ENCODE data around the gene GPR3. TPM values are rescaled to one million over a fixed set of nuclear protein-coding genes. Genes with fewer than 3 reads are reported as not detected.
A peak's percentile ranks its signal among the peaks of the same experiment; 100 is the strongest.

The GPR3 gene
- total RNA-seq, 4 donors from 2014 or later = not detected

DNA sequence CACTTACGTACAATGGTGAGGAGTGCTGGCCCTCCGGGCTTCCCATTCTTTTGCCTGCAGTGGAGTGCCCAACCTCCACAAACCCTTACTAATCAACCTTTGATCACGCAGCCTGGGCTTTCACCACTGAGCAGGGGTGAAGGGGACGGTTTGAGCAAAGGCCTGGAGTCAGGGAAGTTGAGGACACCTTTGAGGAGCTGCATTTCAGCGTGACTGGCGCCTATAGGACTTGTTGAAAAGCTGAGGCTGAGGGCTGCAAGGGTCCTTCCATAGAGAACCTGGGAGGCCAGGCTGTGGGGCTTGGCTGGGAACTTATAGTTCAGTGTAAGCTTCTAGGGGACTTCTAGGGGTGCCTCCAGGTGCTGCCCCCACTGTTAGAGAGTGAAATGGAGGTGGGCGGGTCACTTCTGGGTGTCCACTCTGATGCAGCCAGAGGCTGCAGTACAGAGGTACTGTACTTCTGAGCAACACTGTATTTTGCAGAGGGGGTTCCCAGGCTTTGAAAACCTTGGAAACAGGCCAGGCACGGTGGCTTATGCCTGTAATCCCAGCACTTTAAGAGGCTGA lies 40.8 kb upstream of the GPR3 start:
- TF ChIP-seq, protein P1, sequence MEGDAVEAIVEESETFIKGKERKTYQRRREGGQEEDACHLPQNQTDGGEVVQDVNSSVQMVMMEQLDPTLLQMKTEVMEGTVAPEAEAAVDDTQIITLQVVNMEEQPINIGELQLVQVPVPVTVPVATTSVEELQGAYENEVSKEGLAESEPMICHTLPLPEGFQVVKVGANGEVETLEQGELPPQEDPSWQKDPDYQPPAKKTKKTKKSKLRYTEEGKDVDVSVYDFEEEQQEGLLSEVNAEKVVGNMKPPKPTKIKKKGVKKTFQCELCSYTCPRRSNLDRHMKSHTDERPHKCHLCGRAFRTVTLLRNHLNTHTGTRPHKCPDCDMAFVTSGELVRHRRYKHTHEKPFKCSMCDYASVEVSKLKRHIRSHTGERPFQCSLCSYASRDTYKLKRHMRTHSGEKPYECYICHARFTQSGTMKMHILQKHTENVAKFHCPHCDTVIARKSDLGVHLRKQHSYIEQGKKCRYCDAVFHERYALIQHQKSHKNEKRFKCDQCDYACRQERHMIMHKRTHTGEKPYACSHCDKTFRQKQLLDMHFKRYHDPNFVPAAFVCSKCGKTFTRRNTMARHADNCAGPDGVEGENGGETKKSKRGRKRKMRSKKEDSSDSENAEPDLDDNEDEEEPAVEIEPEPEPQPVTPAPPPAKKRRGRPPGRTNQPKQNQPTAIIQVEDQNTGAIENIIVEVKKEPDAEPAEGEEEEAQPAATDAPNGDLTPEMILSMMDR (IDR thresholded peaks at IDR 0.05) = no peak
- no peak for TF ChIP-seq POLR2A (IDR thresholded peaks at IDR 0.05)
- Histone ChIP-seq H3K4me1 (peaks cover under 1 to 39% (median 4%) of the 10 kb centered on the region in 4 donors), H3K4me3 (peak overlapping the region in 2 of 4 donors; percentile 32 to 37), H3K27ac (no peak overlapping the region), H3K27me3 (no peaks in the 10 kb centered on the region), H3K9me3 (no peaks in the 10 kb centered on the region), H3K36me3 (peaks cover 0 to 17% (median 0%) of the 10 kb centered on the region in 3 donors)
- no peak for DNase-seq

DNA sequence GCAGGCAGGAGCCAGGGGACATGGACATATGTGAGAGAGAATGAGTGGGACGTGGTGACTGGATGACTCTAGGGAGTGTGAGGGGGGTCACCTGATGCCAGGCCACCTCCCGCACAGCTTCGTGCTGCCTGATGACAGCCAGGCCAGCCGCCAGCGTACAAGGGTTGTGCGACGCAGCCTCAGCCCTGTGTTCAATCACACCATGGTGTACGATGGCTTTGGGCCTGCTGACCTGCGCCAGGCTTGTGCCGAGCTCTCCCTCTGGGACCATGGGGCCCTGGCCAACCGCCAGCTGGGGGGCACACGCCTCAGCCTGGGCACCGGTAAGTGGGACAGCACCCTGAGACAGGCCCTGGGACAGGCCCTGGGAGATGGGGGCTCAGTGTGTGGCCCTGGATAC lies 39.3 kb upstream of the GPR3 start:
- peaks cover 7 to 51% (median 13%) of the 10 kb centered on the region in 4 donors for H3K4me1 ChIP-seq
- DNase-seq = no peak
- TF ChIP-seq POLR2A (IDR thresholded peaks at IDR 0.05) = no peak
- TF ChIP-seq, protein P1 (IDR thresholded peaks at IDR 0.05) = no peak
- H3K27me3 ChIP-seq = no peaks in the 10 kb centered on the region
- H3K4me3 ChIP-seq = no peak overlapping the region
- no peak overlapping the region for H3K27ac ChIP-seq
- H3K9me3 ChIP-seq = no peaks in the 10 kb centered on the region
- peaks cover 0 to 20% (median 0%) of the 10 kb centered on the region in 3 donors for H3K36me3 ChIP-seq

DNA sequence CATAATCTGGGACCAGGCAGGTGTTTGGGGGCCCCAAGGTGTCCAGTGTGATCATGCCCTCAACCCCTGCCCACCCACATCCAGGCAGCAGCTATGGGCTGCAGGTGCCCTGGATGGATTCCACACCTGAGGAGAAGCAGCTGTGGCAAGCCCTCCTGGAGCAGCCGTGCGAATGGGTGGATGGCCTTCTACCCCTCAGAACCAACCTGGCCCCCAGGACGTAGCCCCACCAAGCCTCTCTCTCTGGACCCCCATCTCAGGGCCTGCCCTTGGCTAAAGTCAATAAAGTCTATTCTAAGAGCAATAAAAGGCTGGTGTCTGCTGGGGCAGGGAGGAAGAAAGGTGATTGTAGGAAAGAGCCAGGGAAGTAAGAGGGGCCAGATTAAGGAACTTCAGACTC lies 38.8 kb upstream of the GPR3 start:
- Histone ChIP-seq H3K27ac (no peak overlapping the region), H3K4me1 (peaks cover 7 to 49% (median 13%) of the 10 kb centered on the region in 4 donors), H3K27me3 (no peaks in the 10 kb centered on the region), H3K4me3 (no peak overlapping the region), H3K9me3 (no peaks in the 10 kb centered on the region), H3K36me3 (peaks cover 0 to 20% (median 0%) of the 10 kb centered on the region in 3 donors)
- DNase-seq = no peak
- TF ChIP-seq, protein P1 (IDR thresholded peaks at IDR 0.05) = no peak
- TF ChIP-seq POLR2A (IDR thresholded peaks at IDR 0.05) = no peak

DNA sequence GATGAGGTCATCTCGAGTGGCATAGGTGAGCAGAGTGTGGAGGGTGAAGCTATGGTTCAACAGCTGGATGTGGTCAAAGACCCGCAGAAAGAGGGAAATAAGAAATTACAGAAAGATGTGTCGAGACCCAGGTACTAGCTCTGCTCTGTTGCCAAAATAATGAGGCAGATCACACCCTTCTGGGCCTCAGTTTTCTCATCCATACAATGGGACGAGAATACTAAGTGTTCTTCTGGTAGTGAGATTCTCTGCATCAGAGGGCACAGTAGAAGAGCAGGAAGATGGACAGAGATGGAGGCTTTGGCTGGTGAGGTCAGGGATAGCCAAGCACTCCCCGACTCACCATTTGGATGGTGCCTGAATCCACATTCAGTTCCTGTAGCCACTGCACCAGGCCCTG lies 36.7 kb upstream of the GPR3 start:
- no peak for DNase-seq
- no peak overlapping the region for H3K4me3 ChIP-seq
- TF ChIP-seq POLR2A (IDR thresholded peaks at IDR 0.05) = no peak
- TF ChIP-seq, protein P1 (IDR thresholded peaks at IDR 0.05) = no peak
- H3K36me3 ChIP-seq = peaks cover 0 to 20% (median 0%) of the 10 kb centered on the region in 3 donors
- H3K9me3 ChIP-seq = no peaks in the 10 kb centered on the region
- no peak overlapping the region for H3K27ac ChIP-seq
- H3K27me3 ChIP-seq = no peaks in the 10 kb centered on the region
- peaks cover 3 to 34% (median 18%) of the 10 kb centered on the region in 4 donors for H3K4me1 ChIP-seq

DNA sequence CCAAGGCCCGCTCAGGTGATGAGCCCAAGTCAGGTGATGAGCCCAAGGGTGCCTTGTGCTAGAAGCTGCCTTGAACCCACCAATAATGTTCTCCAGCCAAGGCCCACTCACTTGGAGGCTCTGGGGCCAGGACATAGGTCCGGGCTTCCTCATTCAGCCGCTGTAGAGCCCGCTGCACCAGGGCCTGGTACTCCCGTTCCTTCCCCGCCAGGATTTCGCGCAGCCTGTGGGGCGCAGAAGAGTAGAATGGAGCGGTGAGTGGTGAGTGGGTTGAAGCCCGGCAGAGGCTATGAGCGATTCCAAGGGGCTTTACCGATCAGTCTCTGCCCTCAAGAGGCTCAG lies 36.2 kb upstream of the GPR3 start:
- H3K36me3 ChIP-seq = peaks cover 0 to 20% (median 0%) of the 10 kb centered on the region in 3 donors
- peak overlapping the region in 2 of 4 donors; percentile 23 to 69 for H3K27ac ChIP-seq

More for the DNA sequence above, 36.2 kb upstream of the GPR3 start:
- TF ChIP-seq, protein P1 (IDR thresholded peaks at IDR 0.05) = no peak
- TF ChIP-seq POLR2A (IDR thresholded peaks at IDR 0.05) = no peak
- Histone ChIP-seq H3K27me3 (no peaks in the 10 kb centered on the region), H3K4me1 (peaks cover 3 to 28% (median 19%) of the 10 kb centered on the region in 4 donors), H3K4me3 (no peak overlapping the region), H3K9me3 (no peaks in the 10 kb centered on the region)
- no peak for DNase-seq

Data from Peyer's patch (tissue), 4 donors.